GM18909 (cell line): ENCODE data around the gene PPME1.

ENCODE experiments used
- ATAC-seq: cut with Tn5 transposase; IDR thresholded peaks from one replicate; pipeline ENCODE4 v1.9.1; 2021; ENCODE audit warnings: mild to moderate bottlenecking; ENCODE audit not compliant: unreplicated experiment, poor library complexity

PPME1 gene

GRCh38 chr11:74212533-74212932 is 41.4 kb downstream of the PPME1 start:
- ATAC-seq, result no peak

- no peak for ATAC-seq
Measured at GRCh38 chr11:74220376-74220775, 49.3 kb downstream of the PPME1 start.

GRCh38 chr11:74221816-74222215 is 50.7 kb downstream of the PPME1 start:
- no peak for ATAC-seq

GRCh38 chr11:74225565-74225964 is 54.5 kb downstream of the PPME1 start:
- ATAC-seq, result no peak

GRCh38 chr11:74226907-74227306 is 55.8 kb downstream of the PPME1 start:
- no peak for ATAC-seq

- no peak for ATAC-seq
Measured at GRCh38 chr11:74232311-74232950, 61.3 kb downstream of the PPME1 start.

GRCh38 chr11:74233683-74234082 is 62.6 kb downstream of the PPME1 start:
- ATAC-seq, result no peak

GRCh38 chr11:74235121-74235520 is 64.0 kb downstream of the PPME1 start:
- ATAC-seq, result no peak

- ATAC-seq, result no peak
Measured at GRCh38 chr11:74237541-74237940, 66.5 kb downstream of the PPME1 start.

GRCh38 chr11:74238243-74238642 is 67.2 kb downstream of the PPME1 start:
- ATAC-seq, result no peak

GRCh38 chr11:74248469-74248868 is 77.4 kb downstream of the PPME1 start:
- no peak for ATAC-seq

GRCh38 chr11:74249496-74249895 is 78.4 kb downstream of the PPME1 start:
- ATAC-seq, result no peak

- ATAC-seq, result no peak
Measured at GRCh38 chr11:74253361-74253760, 82.3 kb downstream of the PPME1 start.

GRCh38 chr11:74255741-74256375 is 84.8 kb downstream of the PPME1 start:
- ATAC-seq, result no peak

- no peak for ATAC-seq
Measured at GRCh38 chr11:74256378-74257133, 85.5 kb downstream of the PPME1 start.

GRCh38 chr11:74257959-74258553 is 87.0 kb downstream of the PPME1 start:
- no peak for ATAC-seq

GRCh38 chr11:74262725-74263124 is 91.6 kb downstream of the PPME1 start:
- no peak for ATAC-seq

- no peak for ATAC-seq
Measured at GRCh38 chr11:74265256-74265655, 94.2 kb downstream of the PPME1 start.

GRCh38 chr11:74267014-74267413 is 95.9 kb downstream of the PPME1 start:
- ATAC-seq, result no peak

- no peak for ATAC-seq
Measured at GRCh38 chr11:74268456-74268855, 97.4 kb downstream of the PPME1 start.

GRCh38 chr11:74269161-74269811 is 98.2 kb downstream of the PPME1 start:
- ATAC-seq, result no peak
